Body of pancreas (tissue), 4 donors: Measurements from ENCODE around the gene CAMSAP1.

ENCODE experiments used
- CTCF ChIP-seq, 7 experiments: fragments of 450-650 bp in 4 of 7; fragments of 200-600 bp in 3 of 7; sonication (generic) in 3 of 7; IDR thresholded peaks; one replicate each; pipeline ENCODE4 v1.5.1; 2016 to 2019; ENCODE audit warnings: antibody characterized with exemption in 7 of 7
- POLR2A ChIP-seq, 3 donors: fragments of 450-650 bp; IDR thresholded peaks; one replicate each; pipeline ENCODE4 v1.6.1; 2016; ENCODE audit warnings: antibody characterized with exemption in 3 of 3, mild to moderate bottlenecking in 2 of 3

GRCh38 chr9:135885100-135885853 is 22.1 kb downstream of the CAMSAP1 start:
- TF ChIP-seq CTCF (IDR thresholded peaks at IDR 0.05) (no peak), POLR2A (IDR thresholded peaks at IDR 0.05) (no peak)
